ENCODE measurements around the gene LONP1.

The LONP1 gene

DNA sequence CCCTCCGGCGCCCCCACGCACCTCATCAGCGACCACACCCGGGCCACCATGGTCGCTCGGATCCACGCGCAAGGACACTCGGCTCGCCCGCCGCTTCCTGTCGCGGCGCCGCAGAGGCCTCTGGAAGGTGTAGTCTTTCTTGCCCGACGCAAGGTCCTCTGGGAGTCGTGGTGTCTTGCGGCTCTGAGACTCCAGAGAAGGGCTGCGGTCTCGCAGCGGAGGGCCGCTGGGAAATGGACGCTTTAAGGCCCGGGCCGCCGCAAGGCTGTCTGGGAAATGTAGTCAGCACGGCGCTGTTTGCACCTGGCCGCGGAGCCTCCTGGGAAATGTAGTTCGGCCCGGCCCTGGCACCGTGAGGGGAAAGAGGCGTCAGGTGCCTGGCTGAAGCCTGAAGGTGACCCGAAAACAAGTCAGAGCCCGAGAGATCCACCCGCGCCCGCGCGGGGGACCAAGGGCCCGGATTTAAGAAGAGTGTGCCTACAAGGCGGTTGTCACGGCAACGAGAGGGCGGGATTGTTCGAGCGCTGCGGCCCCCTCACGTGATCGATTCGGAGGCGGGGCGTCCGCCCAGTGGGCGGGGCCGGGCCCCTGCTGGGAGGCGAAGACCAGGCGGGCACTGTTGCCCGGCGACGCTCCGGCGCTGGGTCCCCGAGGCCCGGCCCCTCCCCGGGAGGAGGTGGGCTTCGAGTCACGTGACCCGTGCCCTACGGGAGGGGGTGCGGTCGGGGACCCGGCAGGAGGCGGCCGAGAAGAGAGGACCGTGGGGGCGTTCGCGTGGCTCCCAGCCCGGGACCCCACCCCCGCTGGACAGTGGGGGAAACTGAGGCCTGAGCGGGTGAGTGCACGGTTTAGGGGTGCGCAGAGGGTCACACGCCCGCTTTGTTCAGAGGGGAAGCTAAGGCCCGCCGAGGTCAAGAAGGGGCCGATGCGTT lies 39.2 kb downstream of the LONP1 start, which contains the start of the genes HSD11B1L and MICOS13:
Gene HSD11B1L, plus strand, starts transcription at position 591 of the 932 bp plus-strand sequence. CDS start 3,806 bp downstream, outside the sequence.
Gene MICOS13, minus strand, starts transcription at position 80 of the 932 bp plus-strand sequence. Its CDS starts 30 bp downstream, at position 50.
- peak; percentile 99 to 100 for DNase-seq (ENCODE audit: low read depth in 2 of 2)
- TF ChIP-seq, protein P1, sequence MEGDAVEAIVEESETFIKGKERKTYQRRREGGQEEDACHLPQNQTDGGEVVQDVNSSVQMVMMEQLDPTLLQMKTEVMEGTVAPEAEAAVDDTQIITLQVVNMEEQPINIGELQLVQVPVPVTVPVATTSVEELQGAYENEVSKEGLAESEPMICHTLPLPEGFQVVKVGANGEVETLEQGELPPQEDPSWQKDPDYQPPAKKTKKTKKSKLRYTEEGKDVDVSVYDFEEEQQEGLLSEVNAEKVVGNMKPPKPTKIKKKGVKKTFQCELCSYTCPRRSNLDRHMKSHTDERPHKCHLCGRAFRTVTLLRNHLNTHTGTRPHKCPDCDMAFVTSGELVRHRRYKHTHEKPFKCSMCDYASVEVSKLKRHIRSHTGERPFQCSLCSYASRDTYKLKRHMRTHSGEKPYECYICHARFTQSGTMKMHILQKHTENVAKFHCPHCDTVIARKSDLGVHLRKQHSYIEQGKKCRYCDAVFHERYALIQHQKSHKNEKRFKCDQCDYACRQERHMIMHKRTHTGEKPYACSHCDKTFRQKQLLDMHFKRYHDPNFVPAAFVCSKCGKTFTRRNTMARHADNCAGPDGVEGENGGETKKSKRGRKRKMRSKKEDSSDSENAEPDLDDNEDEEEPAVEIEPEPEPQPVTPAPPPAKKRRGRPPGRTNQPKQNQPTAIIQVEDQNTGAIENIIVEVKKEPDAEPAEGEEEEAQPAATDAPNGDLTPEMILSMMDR (IDR thresholded peaks at IDR 0.05; ENCODE audit: low read depth, low read length): no peak
- H3K4me3 ChIP-seq (replicated peaks in 1 of 2; ENCODE audit: low read depth in 2 of 2, low read length in 2 of 2): peak within 1 kb of the TSS; percentile 96 to 99

DNA sequence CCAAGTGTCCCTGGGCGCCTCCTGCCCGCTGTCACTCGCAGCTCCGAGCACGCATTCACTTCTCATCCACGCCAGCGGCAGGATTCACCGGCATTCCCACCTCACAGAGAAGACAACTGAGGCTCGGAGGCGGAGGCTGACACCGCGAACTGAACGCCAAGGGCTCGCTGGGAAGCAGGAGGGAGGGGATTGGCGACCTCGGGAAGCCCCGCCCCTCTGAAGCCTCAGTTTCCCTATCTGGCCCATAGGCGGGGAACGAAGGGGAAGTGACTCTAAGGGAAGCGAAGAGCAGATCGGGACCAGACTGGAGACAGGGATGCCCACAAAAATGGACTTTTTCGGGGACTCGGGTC lies 39.9 kb downstream of the LONP1 start:
- TF ChIP-seq, protein P1 (IDR thresholded peaks at IDR 0.05; ENCODE audit: low read depth, low read length): no peak
- DNase-seq (ENCODE audit: low read depth in 2 of 2): no peak
- H3K4me3 ChIP-seq (replicated peaks in 1 of 2; ENCODE audit: low read depth in 2 of 2, low read length in 2 of 2): peak overlapping the region; percentile 96 to 99

DNA sequence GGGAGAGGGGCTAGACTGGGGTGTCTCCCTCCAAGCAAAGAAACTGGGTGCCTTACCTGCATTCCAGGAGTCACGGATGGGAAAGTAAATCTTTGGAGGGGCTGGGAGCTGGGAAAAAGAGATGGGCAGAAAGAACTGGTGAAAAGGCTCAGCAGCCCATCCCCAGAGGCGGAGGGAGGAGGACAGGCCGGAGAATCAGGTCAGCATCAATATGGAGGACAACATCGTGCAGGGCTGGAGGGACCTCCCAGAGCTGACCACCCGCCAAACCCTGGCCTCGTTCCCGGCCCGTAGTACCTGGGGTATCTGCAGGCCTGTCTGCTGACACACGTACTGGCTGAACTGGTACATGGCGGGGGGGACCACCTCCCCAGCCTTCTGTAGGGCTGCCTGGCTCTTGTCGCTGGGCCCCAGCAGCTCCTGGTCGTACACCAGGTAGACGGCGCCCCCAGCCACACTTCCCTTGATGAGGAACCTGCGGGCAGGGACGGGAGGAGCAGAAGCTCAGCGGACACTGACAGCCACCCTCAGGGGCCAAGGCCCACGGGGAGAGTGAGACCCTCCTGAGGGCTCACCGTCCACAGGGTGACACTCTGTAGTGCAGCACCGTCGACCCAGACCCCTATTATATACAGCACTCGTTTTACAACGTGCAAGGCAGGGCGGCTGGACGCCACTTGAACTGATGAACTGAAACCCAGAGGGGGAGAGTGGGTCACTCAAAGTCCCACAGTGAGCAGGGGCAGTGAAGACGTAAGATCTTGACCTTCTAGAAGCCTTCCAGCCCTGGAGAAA lies 40.5 kb downstream of the LONP1 start:
- peak overlapping the region; percentile 96 to 99 for H3K4me3 ChIP-seq (replicated peaks in 1 of 2; ENCODE audit: low read depth in 2 of 2, low read length in 2 of 2)
- TF ChIP-seq, protein P1 (IDR thresholded peaks at IDR 0.05; ENCODE audit: low read depth, low read length): no peak
- no peak for DNase-seq (ENCODE audit: low read depth in 2 of 2)

DNA sequence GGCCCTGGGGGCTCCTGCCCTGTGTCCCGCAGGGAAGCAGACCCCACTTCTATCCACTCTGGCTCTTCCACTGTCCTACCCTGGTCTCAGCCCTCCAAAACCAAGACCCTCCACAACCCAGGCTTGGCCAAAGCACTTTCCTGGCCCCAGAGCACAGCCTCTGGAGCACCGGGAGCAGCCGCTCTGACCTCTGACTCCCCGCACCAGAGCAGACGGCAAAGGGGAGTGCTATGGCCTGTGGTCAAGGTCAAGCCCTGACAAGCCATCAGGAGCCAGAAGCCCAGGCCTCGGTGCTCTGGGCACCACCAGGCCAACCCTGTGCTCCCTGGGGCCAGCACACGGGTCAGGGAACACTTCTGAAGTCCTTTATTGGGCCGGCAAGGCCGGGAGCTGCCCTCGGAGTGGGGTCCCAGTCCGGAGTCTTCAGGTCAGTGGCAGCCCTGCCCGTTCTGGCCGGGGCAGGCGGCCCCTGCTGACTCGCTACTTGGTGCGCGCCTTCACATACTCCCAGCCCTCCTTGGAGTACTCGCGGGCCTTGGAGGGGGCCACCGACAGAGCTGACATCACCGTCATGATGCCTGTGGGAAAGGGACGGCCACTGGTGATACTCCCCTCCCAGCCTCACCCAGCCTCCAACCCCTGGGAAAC lies 41.8 kb downstream of the LONP1 start:
- no peak overlapping the region for H3K4me3 ChIP-seq (replicated peaks in 1 of 2; ENCODE audit: low read depth in 2 of 2, low read length in 2 of 2)
- no peak for DNase-seq (ENCODE audit: low read depth in 2 of 2)
- TF ChIP-seq, protein P1 (IDR thresholded peaks at IDR 0.05; ENCODE audit: low read depth, low read length): no peak

DNA sequence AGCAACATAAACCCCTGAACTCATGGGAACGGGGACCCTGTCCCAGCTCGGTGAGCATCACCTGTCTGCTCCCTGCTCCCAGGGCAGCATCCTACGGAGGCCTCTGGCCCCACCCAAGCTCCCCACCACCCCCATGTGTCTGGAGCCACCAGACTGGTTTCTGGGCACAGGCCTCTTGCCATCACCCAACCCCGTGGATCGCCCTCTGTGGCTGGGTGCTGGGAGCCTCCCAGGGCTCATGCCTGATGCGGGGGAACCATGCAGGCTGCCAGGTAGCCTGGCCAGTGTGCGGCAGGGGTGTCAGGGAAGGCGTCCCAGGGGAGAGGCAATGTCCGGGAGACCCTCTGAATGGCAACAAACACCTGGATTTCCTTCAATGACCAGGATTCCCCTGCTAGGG lies 42.4 kb downstream of the LONP1 start:
- no peak for DNase-seq (ENCODE audit: low read depth in 2 of 2)
- TF ChIP-seq, protein P1 (IDR thresholded peaks at IDR 0.05; ENCODE audit: low read depth, low read length): no peak
- H3K4me3 ChIP-seq (replicated peaks in 1 of 2; ENCODE audit: low read depth in 2 of 2, low read length in 2 of 2): no peak overlapping the region

DNA sequence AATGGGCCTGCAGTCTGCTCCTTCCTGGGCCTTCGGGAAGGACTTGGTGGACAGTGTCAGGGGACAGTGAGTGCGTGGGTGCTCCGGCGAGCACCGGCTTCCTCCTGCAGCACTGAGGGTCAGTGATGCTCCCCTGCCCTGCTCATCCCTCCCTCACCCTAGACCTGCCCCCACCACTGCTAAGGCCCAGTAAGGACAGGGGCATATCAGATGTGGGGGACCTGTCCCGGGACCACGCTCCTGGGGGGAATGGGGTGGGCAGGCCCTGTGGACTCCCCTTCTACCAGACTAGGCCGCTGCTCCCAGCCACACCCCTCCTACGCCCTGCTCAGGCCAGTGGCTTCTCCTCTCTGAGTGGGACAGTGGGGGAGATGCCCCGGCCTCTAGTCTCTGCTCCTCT lies 42.8 kb downstream of the LONP1 start:
- TF ChIP-seq, protein P1 (IDR thresholded peaks at IDR 0.05; ENCODE audit: low read depth, low read length): no peak
- DNase-seq (ENCODE audit: low read depth in 2 of 2): no peak
- H3K4me3 ChIP-seq (replicated peaks in 1 of 2; ENCODE audit: low read depth in 2 of 2, low read length in 2 of 2): no peak overlapping the region

Measured in cardiac fibroblast (primary cell).